SU-DHL-6 (cell line): ENCODE data around the gene ITSN1.
"Not testable (repeated sequence)": the region's sequence is repeated elsewhere in the genome, so short reads cannot be mapped to it uniquely, and the experiment has no call there.

Experiments
- H2AFZ ChIP-seq: fragments of 200-600 bp; sonication (generic); 2 replicates; pipeline ENCODE4 v1.6.1; 2014; ENCODE audit warnings: low read depth, mild to moderate bottlenecking, moderate library complexity, mixed read lengths, antibody characterized with exemption, low read length; ENCODE audit not compliant: severe bottlenecking
- H3F3A ChIP-seq: fragments of 200-600 bp; shearing (Covaris generic); 2 replicates; pipeline ENCODE4 v1.6.0; 2016; ENCODE audit warnings: antibody characterized with exemption, mild to moderate bottlenecking; ENCODE audit not compliant: insufficient read depth
- H3K27ac ChIP-seq: fragments of 200-600 bp; sonication (generic); 2 replicates; pipeline ENCODE4 v1.5.1; 2016; ENCODE audit warnings: low read depth, mild to moderate bottlenecking, low read length, moderate library complexity, mixed read lengths
- H3K27me3 ChIP-seq: fragments of 200-600 bp; sonication (generic), shearing (Covaris generic); 2 replicates; pipeline ENCODE4 v1.6.0; 2014; ENCODE audit warnings: mild to moderate bottlenecking, low read length
- H3K36me3 ChIP-seq: fragments of 200-600 bp; sonication (generic); 2 replicates; pipeline ENCODE4 v1.6.1; 2014; ENCODE audit warnings: mild to moderate bottlenecking, low read length, mixed read lengths
- H3K4me2 ChIP-seq: fragments of 300-600, 200-600 bp; shearing (Covaris generic), sonication (generic); 2 replicates; pipeline ENCODE4 v1.6.0; 2014; ENCODE audit warnings: low read length, low read depth, mild to moderate bottlenecking; ENCODE audit not compliant: poor library complexity, severe bottlenecking
- H3K4me3 ChIP-seq: fragments of 200-600 bp; sonication (generic); 2 replicates; pipeline ENCODE4 v1.5.1; 2014; ENCODE audit warnings: antibody characterized with exemption, low read length, mild to moderate bottlenecking, mixed read lengths; ENCODE audit not compliant: insufficient read depth, poor library complexity, severe bottlenecking
- H3K79me2 ChIP-seq: fragments of 200-600 bp; sonication (generic); 2 replicates; pipeline ENCODE4 v1.6.1; 2014; ENCODE audit warnings: mild to moderate bottlenecking, low read length, moderate library complexity; ENCODE audit not compliant: insufficient read depth
- H3K9ac ChIP-seq: fragments of 200-600 bp; sonication (generic); 2 replicates; pipeline ENCODE4 v1.7.0; 2014; ENCODE audit warnings: mild to moderate bottlenecking, low read length
- H3K9me2 ChIP-seq: fragments of 200-600 bp; sonication (generic); replicated peaks from 2 replicates; pipeline ENCODE4 v1.6.1; 2014; ENCODE audit warnings: low read length; ENCODE audit not compliant: insufficient read depth
- H3K9me3 ChIP-seq: fragments of 200-600 bp; sonication (generic); 2 replicates; pipeline ENCODE4 v1.6.1; 2014; ENCODE audit warnings: low read length, mixed read lengths; ENCODE audit not compliant: insufficient read depth
- H4K20me1 ChIP-seq: fragments of 200-600 bp; sonication (generic); 2 replicates; pipeline ENCODE4 v1.6.1; 2014; ENCODE audit warnings: low read depth, mild to moderate bottlenecking, antibody characterized with exemption, low read length, moderate library complexity, mixed read lengths
- EZH2phosphoT487 ChIP-seq: fragments of 200-600 bp; sonication (generic), shearing (Covaris generic); conservative IDR thresholded peaks from 2 replicates; pipeline ENCODE4 v1.6.1; 2018; ENCODE audit warnings: mild to moderate bottlenecking, antibody characterized with exemption, low read length, moderate library complexity, mixed read lengths
- TF ChIP-seq, protein P1 (sequence below): fragments of 200-600 bp; sonication (generic); IDR thresholded peaks from one replicate; pipeline ENCODE4 v1.5.1; 2017; ENCODE audit warnings: antibody characterized with exemption, mild to moderate bottlenecking, low read length, moderate library complexity; ENCODE audit not compliant: insufficient read depth, poor library complexity, severe bottlenecking

The ITSN1 gene

GRCh38 chr21:33865176-33865575 lies 222.9 kb downstream of the ITSN1 start:
- Histone ChIP-seq H3K79me2 (no peaks in the 10 kb centered on the region), H3K36me3 (no peaks in the 10 kb centered on the region), H3K9me3 (no peaks in the 10 kb centered on the region), H3K4me2 (no peak overlapping the region), H4K20me1 (no peaks in the 10 kb centered on the region), H3K9ac (no peak overlapping the region), H3F3A (no peaks in the 10 kb centered on the region), H3K27me3 (no peaks in the 10 kb centered on the region), H3K4me3 (no peak overlapping the region), H3K9me2 (no peaks in the 10 kb centered on the region), H2AFZ (no peak overlapping the region), H3K27ac (no peak overlapping the region)
- TF ChIP-seq, protein P1, sequence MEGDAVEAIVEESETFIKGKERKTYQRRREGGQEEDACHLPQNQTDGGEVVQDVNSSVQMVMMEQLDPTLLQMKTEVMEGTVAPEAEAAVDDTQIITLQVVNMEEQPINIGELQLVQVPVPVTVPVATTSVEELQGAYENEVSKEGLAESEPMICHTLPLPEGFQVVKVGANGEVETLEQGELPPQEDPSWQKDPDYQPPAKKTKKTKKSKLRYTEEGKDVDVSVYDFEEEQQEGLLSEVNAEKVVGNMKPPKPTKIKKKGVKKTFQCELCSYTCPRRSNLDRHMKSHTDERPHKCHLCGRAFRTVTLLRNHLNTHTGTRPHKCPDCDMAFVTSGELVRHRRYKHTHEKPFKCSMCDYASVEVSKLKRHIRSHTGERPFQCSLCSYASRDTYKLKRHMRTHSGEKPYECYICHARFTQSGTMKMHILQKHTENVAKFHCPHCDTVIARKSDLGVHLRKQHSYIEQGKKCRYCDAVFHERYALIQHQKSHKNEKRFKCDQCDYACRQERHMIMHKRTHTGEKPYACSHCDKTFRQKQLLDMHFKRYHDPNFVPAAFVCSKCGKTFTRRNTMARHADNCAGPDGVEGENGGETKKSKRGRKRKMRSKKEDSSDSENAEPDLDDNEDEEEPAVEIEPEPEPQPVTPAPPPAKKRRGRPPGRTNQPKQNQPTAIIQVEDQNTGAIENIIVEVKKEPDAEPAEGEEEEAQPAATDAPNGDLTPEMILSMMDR, result no peak
- TF ChIP-seq EZH2phosphoT487, result no peak

DNA sequence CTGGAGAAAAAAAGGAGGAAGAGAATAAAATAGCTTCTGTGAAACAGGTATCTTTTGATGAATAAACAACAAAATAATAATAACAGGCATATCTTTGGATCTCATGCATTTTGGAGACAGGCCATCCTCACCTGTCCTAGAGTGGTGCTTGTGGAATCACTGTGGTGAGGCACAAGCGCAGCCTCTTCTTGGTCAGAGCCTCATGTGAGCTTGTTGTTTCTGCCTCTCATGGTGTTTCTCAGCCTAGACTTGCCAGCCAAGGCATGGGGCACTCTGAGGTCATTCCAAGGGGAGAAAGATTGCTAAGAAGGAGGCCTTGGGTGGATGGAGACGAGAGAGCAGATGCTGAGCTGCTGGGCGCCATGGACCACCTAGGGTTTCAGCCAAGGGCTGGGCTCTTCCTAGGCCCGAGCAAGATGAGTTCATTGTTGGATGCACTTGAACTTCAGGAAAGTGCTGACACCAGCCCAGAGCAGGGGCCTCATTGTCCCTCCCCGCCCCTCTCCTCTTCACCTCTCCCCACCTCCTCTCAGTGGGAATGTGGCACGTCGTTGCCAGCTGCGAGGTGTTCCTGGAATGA lies 223.8 kb downstream of the ITSN1 start:
- H3K9me2 ChIP-seq, result no peaks in the 10 kb centered on the region
- no peaks in the 10 kb centered on the region for H3K36me3 ChIP-seq
- H3K4me3 ChIP-seq, result no peak overlapping the region
- no peaks in the 10 kb centered on the region for H3F3A ChIP-seq
- H4K20me1 ChIP-seq, result no peaks in the 10 kb centered on the region
- no peaks in the 10 kb centered on the region for H3K79me2 ChIP-seq
- no peak overlapping the region for H3K4me2 ChIP-seq
- no peak overlapping the region for H3K27ac ChIP-seq
- no peak overlapping the region for H2AFZ ChIP-seq
- no peaks in the 10 kb centered on the region for H3K9me3 ChIP-seq
- no peak overlapping the region for H3K9ac ChIP-seq
- no peaks in the 10 kb centered on the region for H3K27me3 ChIP-seq
- no peak for TF ChIP-seq EZH2phosphoT487
- TF ChIP-seq, protein P1, result no peak

DNA sequence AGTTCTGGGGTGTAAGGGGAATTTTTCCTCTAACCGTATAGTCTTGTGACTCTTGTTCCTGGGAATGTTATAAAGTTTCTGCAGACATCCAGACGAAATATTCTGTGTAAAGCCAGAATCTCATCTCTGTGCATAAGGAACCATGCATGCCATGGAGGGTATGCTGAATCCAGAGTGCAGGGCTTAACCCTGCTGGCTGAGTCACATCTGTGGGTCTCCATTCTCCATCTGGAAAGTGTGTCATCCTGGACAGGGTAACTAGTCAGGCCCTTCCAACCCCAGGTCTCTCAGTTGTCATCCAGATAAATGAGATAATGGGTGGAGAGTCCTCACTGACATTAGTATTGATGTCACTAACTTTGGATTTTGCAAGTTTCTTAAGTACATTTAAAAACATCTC lies 224.5 kb downstream of the ITSN1 start:
- no peaks in the 10 kb centered on the region for H4K20me1 ChIP-seq
- no peaks in the 10 kb centered on the region for H3F3A ChIP-seq
- no peak overlapping the region for H3K4me2 ChIP-seq
- no peaks in the 10 kb centered on the region for H3K27me3 ChIP-seq
- no peaks in the 10 kb centered on the region for H3K9me2 ChIP-seq
- TF ChIP-seq, protein P1, result no peak
- TF ChIP-seq EZH2phosphoT487, result no peak
- no peak overlapping the region for H3K4me3 ChIP-seq
- H3K79me2 ChIP-seq, result no peaks in the 10 kb centered on the region
- no peak overlapping the region for H3K9ac ChIP-seq
- H3K27ac ChIP-seq, result no peak overlapping the region
- H3K9me3 ChIP-seq, result no peaks in the 10 kb centered on the region
- no peak overlapping the region for H2AFZ ChIP-seq
- no peaks in the 10 kb centered on the region for H3K36me3 ChIP-seq

GRCh38 chr21:33867868-33868267 lies 225.6 kb downstream of the ITSN1 start:
- H3K4me3 ChIP-seq, H3K9me3 ChIP-seq, H3K27me3 ChIP-seq, H3F3A ChIP-seq, H3K79me2 ChIP-seq, H3K4me2 ChIP-seq, H3K9me2 ChIP-seq, H3K36me3 ChIP-seq, H3K9ac ChIP-seq, H2AFZ ChIP-seq, H3K27ac ChIP-seq, H4K20me1 ChIP-seq: not testable (repeated sequence)
